Head of caudate nucleus (tissue), 42 donors: ENCODE data around the gene SNRPA1.
"Not testable (repeated sequence)": the region's sequence is repeated elsewhere in the genome, so short reads cannot be mapped to it uniquely, and the experiment has no call there.

Source experiments
- DNase-seq, 42 donors: peaks; one replicate each; pipeline versions ENCODE4 v3.0.0 to v3.0.0-alpha.2; 2020 to 2021; ENCODE audit warnings: mixed read lengths in 7 of 42
- intact Hi-C: fragments of 100-400 bp; cut with DNase I; formaldehyde crosslinking; loops from one replicate; pipeline ENCODE4 v1.15.0; 2022

Gene SNRPA1

GRCh38 chr15:101306341-101307047, 11.4 kb upstream of the SNRPA1 start:
- intact Hi-C loops, result loop anchor here (10.0 kb wide), 1 partner anchor 188 kb away; no protein-coding TSS in a partner anchor
- peak in 7 of 42 donors; percentile 3 to 27 (median 8) for DNase-seq

GRCh38 chr15:101305820-101306255, 10.8 kb upstream of the SNRPA1 start:
- intact Hi-C loops, result loop anchor here (10.0 kb wide), 1 partner anchor 189 kb away; no protein-coding TSS in a partner anchor
- peak in 9 of 42 donors; percentile 4 to 34 (median 10) for DNase-seq

DNA sequence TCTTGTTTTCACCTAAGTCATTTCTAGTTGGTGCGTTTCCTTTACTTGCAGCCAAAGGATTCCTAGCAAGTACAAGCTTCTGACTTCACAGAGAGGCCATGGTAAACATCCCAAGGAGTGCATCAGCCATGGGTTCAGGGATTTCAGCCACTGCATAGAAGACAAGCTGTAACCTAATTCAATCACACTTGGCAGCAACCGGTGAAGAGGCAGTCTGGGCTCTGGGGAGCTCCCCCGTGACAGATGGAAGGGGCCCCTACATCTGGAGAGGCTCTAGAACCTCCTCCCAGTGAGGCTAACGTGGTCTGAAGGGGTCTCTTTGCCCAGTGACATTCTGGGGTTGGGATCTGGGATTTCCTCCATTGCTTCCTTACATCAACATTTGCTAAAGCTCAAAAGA, 8.4 kb upstream of the SNRPA1 start:
- peak in 2 of 42 donors; percentile 4 to 18 for DNase-seq
- intact Hi-C loops, result loop anchor here (10.0 kb wide), 1 partner anchor 191 kb away; no protein-coding TSS in a partner anchor

- DNase-seq, result peak in 2 of 42 donors; percentile 13 to 34
- intact Hi-C loops, result no loop called here
Observed at GRCh38 chr15:101296418-101297405, 1.7 kb upstream of the SNRPA1 start.

- intact Hi-C loops, result loop anchor here (2.0 kb wide), 1 partner anchor 351 kb away; no protein-coding TSS in a partner anchor
Observed at GRCh38 chr15:101295607-101296161, 636 bp upstream of the SNRPA1 start.

GRCh38 chr15:101293122-101293521, 1.9 kb downstream of the SNRPA1 start:
- intact Hi-C loops, result no loop called here

More at GRCh38 chr15:101295607-101296161, 636 bp upstream of the SNRPA1 start:
- DNase-seq, result peak in 5 of 42 donors; percentile 13 to 54 (median 35)

GRCh38 chr15:101288905-101289513, 6.0 kb downstream of the SNRPA1 start:
- peak in 1 of 42 donors; percentile 51 for DNase-seq
- intact Hi-C loops, result no loop called here

More at GRCh38 chr15:101293122-101293521, 1.9 kb downstream of the SNRPA1 start:
- no peak for DNase-seq

DNA sequence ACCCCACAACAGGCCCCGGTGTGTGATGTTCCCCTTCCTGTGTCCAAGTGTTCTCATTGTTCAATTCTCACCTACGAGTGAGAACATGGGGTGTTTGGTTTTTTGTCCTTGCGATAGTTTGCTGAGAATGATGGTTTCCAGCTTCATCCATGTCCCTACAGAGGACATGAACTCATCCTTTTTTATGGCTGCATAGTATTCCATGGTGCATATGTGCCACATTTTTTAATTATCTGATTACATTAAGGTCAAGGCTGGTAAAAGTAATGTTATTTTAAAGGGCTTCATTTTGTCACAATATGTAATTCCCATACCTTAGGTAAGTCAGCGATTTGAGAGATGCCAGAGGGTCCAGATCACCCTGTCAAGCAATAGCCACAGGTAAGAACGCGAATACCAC, 7.7 kb downstream of the SNRPA1 start:
- intact Hi-C loops, DNase-seq: not testable (repeated sequence)

DNA sequence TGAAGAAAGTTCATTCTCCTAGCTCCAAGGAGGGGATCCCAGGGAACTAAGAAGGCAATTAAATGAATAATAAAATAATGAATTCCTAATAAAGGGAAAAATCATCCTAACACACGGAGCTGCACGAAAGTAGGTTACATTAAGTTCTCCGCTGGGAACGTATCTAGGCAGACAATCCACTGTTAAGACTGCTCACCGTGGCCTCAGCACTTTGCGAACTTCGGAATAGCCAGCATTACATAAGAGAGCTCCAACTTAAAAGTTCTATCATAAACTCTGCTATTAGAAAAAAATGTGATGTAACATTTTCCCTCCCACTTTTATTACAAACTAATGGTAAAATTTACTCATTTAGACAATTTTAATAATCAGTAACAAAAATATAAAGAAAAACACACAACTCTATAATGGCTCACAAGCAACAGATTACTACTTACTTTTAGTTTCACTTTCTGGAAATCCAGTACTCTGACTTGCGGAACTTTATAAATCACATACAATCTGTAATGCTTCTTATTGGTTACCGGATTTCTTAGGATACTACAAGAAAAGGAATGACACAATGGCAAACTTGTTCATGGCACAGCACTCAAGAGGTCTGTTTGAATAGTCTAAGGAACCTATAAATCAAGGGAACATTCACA, 8.5 kb downstream of the SNRPA1 start:
- intact Hi-C loops, result no loop called here

GRCh38 chr15:101283931-101284330, 11.1 kb downstream of the SNRPA1 start:
- intact Hi-C loops, result no loop called here
- no peak for DNase-seq

More for the DNA sequence above, 8.5 kb downstream of the SNRPA1 start:
- peak in 1 of 42 donors; percentile 2 for DNase-seq

DNA sequence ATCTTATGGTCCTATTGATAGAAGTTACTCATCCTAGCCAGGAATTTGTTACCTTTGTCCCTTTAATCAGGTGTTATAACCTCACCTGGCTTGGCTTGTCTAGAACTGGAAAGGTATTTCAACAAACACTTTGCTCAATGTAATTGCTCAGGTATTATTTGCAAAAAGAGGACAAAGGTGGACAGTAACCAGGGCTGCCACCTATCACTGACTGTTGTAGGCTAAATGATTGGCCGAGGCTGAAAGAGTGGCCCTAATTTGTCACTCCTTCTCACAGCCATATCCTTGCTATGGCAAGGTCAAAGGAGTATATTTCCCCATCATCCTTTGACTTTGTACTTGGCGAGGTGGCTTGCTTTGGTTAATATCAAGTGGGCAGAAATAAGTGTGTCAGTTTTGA, 15.0 kb downstream of the SNRPA1 start:
- intact Hi-C loops, result no loop called here

DNA sequence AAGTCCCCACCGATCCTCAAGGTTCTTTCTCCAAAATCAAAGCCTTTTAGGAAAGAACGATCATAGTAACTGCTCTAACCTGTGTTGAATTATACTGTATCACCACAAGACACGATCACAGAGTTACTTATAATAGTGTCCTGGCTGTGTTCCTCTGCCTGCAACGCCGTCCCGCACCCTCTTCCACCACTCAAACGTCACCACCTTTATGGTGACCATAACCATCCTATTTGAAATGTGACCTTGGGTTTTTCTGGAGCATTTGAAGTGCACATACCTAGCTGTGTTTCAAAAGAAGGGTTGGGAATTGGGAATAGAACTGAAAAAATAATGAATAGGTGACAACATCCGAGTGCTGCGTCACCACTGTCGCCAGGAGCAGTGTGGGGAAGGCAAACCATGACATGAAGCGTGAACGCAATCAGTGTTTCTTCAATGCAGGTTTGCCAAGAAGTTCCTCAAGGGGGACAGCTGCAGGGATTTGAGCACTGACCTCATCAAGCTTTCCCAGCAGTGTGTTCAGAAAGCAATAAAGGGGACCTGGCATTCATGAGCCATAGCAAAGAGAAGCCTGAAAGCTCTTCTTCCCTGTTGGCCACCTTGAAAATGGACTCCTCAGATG, 17.0 kb downstream of the SNRPA1 start:
- intact Hi-C loops, result loop anchor here (10.0 kb wide), 1 partner anchor 673 kb away; the partner anchor contains the start of genes ASB7 and LINS1

More for the DNA sequence above, 15.0 kb downstream of the SNRPA1 start:
- no peak for DNase-seq

DNA sequence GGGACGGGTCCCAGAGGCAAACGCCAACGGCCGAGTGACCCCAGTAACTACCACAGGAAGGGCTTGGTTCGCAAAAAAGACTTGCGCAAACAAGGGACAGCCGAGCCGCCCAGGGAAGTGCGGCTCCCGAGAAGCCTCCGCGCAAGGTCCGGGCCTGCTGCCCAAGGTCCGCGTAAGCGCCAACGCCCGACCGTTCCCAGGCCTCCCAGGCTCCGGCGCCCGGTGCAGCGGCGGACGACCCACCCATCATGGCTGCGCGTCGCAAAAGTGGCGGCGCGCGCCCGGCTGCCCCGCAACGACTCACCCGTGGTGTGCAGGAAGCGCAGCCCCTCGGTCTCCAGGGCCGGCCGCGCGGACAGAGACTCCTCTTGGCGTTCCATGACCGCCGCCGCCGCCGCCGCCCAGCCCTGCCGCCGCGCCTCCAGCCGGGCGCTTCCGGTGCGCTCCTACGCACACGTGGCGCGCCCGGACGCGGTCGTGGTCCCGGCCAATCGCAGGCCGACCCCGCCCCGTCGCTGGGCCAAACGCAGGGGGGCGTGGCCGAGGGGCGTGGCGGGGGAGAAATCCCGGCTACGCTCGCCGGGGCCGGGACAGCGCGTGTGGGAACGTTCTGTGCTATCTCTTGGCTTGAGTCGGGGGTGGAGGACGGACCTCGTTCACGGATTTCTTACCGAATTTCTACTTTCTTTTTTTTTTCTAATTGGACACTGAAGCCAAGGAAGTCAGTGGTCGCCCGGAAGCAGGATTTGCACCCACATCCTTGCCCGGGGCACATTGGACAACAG, 17.8 kb downstream of the SNRPA1 start, which contains the start of gene SELENOS:
TSS of gene SELENOS (minus strand) at position 448 of the 785 bp plus-strand sequence. CDS start at position 380, 68 bp downstream.
- intact Hi-C loops, result loop anchor here (10.0 kb wide), 1 partner anchor 672 kb away; the partner anchor contains the start of genes ASB7 and LINS1
- DNase-seq, result peak; percentile 60 to 95 (median 90)

More for the DNA sequence above, 17.0 kb downstream of the SNRPA1 start:
- DNase-seq, result peak in 2 of 42 donors; percentile 1 to 9

GRCh38 chr15:101276501-101277037, 18.5 kb downstream of the SNRPA1 start:
- DNase-seq, result no peak
- intact Hi-C loops, result loop anchor here (10.0 kb wide), 1 partner anchor 672 kb away; the partner anchor contains the start of genes ASB7 and LINS1

- intact Hi-C loops, result loop anchor here (10.0 kb wide), 1 partner anchor 670 kb away; the partner anchor contains the start of genes ASB7 and LINS1
- DNase-seq, result no peak
Observed at GRCh38 chr15:101275018-101275417, 20.0 kb downstream of the SNRPA1 start.

GRCh38 chr15:101273534-101273933, 21.5 kb downstream of the SNRPA1 start:
- intact Hi-C loops, result loop anchor here (10.0 kb wide), 1 partner anchor 669 kb away; the partner anchor contains the start of genes ASB7 and LINS1
- peak in 1 of 42 donors; percentile 0 for DNase-seq
